Endodermal cell (in vitro differentiated cells): ENCODE measurements around the gene ATP5PO. TPM values are rescaled to one million over a fixed set of nuclear protein-coding genes. Genes with fewer than 3 reads are reported as not detected.

Experiments used
- DNase-seq: peaks from one replicate; pipeline ENCODE4 v3.0.0-alpha.2; 2017
- H3K27ac ChIP-seq: 2 replicates; pipeline ENCODE4 v1.5.1; 2013; ENCODE audit warnings: mild to moderate bottlenecking, low read depth, low read length, moderate library complexity
- H3K27me3 ChIP-seq: 2 replicates; pipeline ENCODE4 v1.6.1; 2013; ENCODE audit warnings: mild to moderate bottlenecking, low read length, moderate library complexity; ENCODE audit not compliant: insufficient read depth, control insufficient read depth, poor library complexity, severe bottlenecking
- H3K36me3 ChIP-seq: 2 replicates; pipeline ENCODE4 v1.7.0; 2013; ENCODE audit warnings: mild to moderate bottlenecking, low read length, moderate library complexity; ENCODE audit not compliant: control insufficient read depth, insufficient read depth
- H3K4me1 ChIP-seq: one replicate; pipeline ENCODE4 v1.7.0; 2013; ENCODE audit warnings: low read length; ENCODE audit not compliant: control insufficient read depth, insufficient read depth
- H3K4me3 ChIP-seq: 2 replicates; pipeline ENCODE4 v1.5.1; 2013; ENCODE audit warnings: mild to moderate bottlenecking, low read length, moderate library complexity
- H3K9ac ChIP-seq: 2 replicates; pipeline ENCODE4 v1.6.1; 2013; ENCODE audit warnings: mild to moderate bottlenecking, low read length, moderate library complexity; ENCODE audit not compliant: poor library complexity, severe bottlenecking; ENCODE audit errors: extremely low read depth
- H3K9me3 ChIP-seq: 2 replicates; pipeline ENCODE4 v1.6.1; 2013; ENCODE audit warnings: mild to moderate bottlenecking, low read length, moderate library complexity; ENCODE audit not compliant: control insufficient read depth
- H3K27ac Mint-ChIP-seq: 2 replicates; pipeline ENCODE4 v1.8.0; 2020; ENCODE audit warnings: mixed read lengths
- H3K27me3 Mint-ChIP-seq: 2 replicates; pipeline ENCODE4 v1.8.0; 2021; ENCODE audit warnings: mild to moderate bottlenecking, mixed read lengths; ENCODE audit not compliant: insufficient read depth
- H3K36me3 Mint-ChIP-seq: 2 replicates; pipeline ENCODE4 v1.8.0; 2020; ENCODE audit warnings: low read depth, mixed read lengths
- H3K4me1 Mint-ChIP-seq: 2 replicates; pipeline ENCODE4 v1.8.0; 2020; ENCODE audit warnings: mixed read lengths
- H3K4me3 Mint-ChIP-seq: 2 replicates; pipeline ENCODE4 v1.8.0; 2020; ENCODE audit warnings: mild to moderate bottlenecking, moderate library complexity, mixed read lengths
- H3K9me3 Mint-ChIP-seq: 2 replicates; pipeline ENCODE4 v1.8.0; 2020; ENCODE audit warnings: mild to moderate bottlenecking, mixed read lengths
- CTCF ChIP-seq: fragments of 200-600 bp; sonication (generic); conservative IDR thresholded peaks from 2 replicates; pipeline ENCODE4 v1.5.0; 2021; ENCODE audit warnings: antibody characterized with exemption, mild to moderate bottlenecking
- WGBS, 2 experiments: methylation state at CpG; one replicate each; pipeline versions ENCODE4 v1.1.5 to v1.1.7; 2013; ENCODE audit warnings: missing lambda C conversion rate in 2 of 2, mixed read lengths in 1 of 2; ENCODE audit not compliant: insufficient coverage in 1 of 2, insufficient read length in 1 of 2; 5-methylcytosine and 5-hydroxymethylcytosine counted together
- total RNA-seq, 2 donors: library from RNA; stranded (reverse); fragmentation: NEBNext Ultra II Directional in 1 of 2; extraction: Animal tissue kit (Norgen Biotek cat#: 25700) in 1 of 2; gene quantifications; 2 replicates in 1 of 2; 3 replicates in 1 of 2; pipeline ENCODE4 v1.2.1, GENCODE V29; 2021

The ATP5PO gene
- total RNA-seq, 2 donors from 2014 or later: 223 to 252 TPM

- no peaks in the 10 kb centered on the region for H3K27me3 Mint-ChIP-seq
- H3K4me3 ChIP-seq: no peak overlapping the region
- H3K4me3 Mint-ChIP-seq: no peak overlapping the region
- no peak overlapping the region for H3K27ac Mint-ChIP-seq
- no peaks in the 10 kb centered on the region for H3K9me3 ChIP-seq
- H3K9me3 Mint-ChIP-seq: no peaks in the 10 kb centered on the region
- H3K4me1 Mint-ChIP-seq: peaks cover 19% of the 10 kb centered on the region
- TF ChIP-seq CTCF: no peak
- 84 to 97% methylated on average over 5 to 9 of the region's 10 CpGs for WGBS, 2 experiments
- no peak overlapping the region for H3K27ac ChIP-seq
- DNase-seq: no peak
- H3K4me1 ChIP-seq: peaks cover 9% of the 10 kb centered on the region
- H3K36me3 Mint-ChIP-seq: peaks cover 2% of the 10 kb centered on the region
- H3K27me3 ChIP-seq: peaks cover 5% of the 10 kb centered on the region
- no peaks in the 10 kb centered on the region for H3K36me3 ChIP-seq
- no peak overlapping the region for H3K9ac ChIP-seq
These were observed 35.0 kb upstream of the ATP5PO start for GRCh38 chr21:33950431-33951079.

GRCh38 chr21:33949516-33950430, 34.2 kb upstream of the ATP5PO start:
- Mint-ChIP-seq H3K27me3 (peaks cover 4% of the 10 kb centered on the region), H3K4me3 (no peak overlapping the region), H3K4me1 (peaks cover 19% of the 10 kb centered on the region), H3K9me3 (peaks cover 5% of the 10 kb centered on the region), H3K27ac (no peak overlapping the region), H3K36me3 (peaks cover 4% of the 10 kb centered on the region)
- no peak for DNase-seq
- Histone ChIP-seq H3K36me3 (no peaks in the 10 kb centered on the region), H3K4me1 (peaks cover 9% of the 10 kb centered on the region), H3K27me3 (peaks cover 12% of the 10 kb centered on the region), H3K27ac (no peak overlapping the region), H3K9ac (no peak overlapping the region), H3K4me3 (no peak overlapping the region), H3K9me3 (peaks cover 3% of the 10 kb centered on the region)
- 97 to 100% methylated on average over 8 to 12 of the region's 12 CpGs for WGBS, 2 experiments
- no peak for TF ChIP-seq CTCF

GRCh38 chr21:33948951-33949444, 33.4 kb upstream of the ATP5PO start:
- Mint-ChIP-seq H3K36me3 (peaks cover 12% of the 10 kb centered on the region), H3K4me1 (peaks cover 19% of the 10 kb centered on the region), H3K4me3 (no peak overlapping the region), H3K27ac (peak overlapping the region; percentile 95), H3K27me3 (peaks cover 6% of the 10 kb centered on the region), H3K9me3 (peaks cover 13% of the 10 kb centered on the region)
- peaks cover 9% of the 10 kb centered on the region for H3K4me1 ChIP-seq
- peak; percentile 42 for DNase-seq
- no peak for TF ChIP-seq CTCF
- H3K36me3 ChIP-seq: no peaks in the 10 kb centered on the region
- peak overlapping the region; percentile 97 for H3K27ac ChIP-seq
- 94 to 96% methylated on average over 5 to 9 of the region's 9 CpGs for WGBS, 2 experiments
- peaks cover 11% of the 10 kb centered on the region for H3K9me3 ChIP-seq
- no peak overlapping the region for H3K9ac ChIP-seq
- peaks cover 19% of the 10 kb centered on the region for H3K27me3 ChIP-seq
- H3K4me3 ChIP-seq: no peak overlapping the region
